ENCODE measurements around the gene CCS. TPM values are rescaled to one million over a fixed set of nuclear protein-coding genes. Genes with fewer than 3 reads are reported as not detected.
A peak's percentile ranks its signal among the peaks of the same experiment; 100 is the strongest.

Gene CCS
- total and polyA plus RNA-seq, 8 donors: 19.3 to 131 (median 59.1) TPM

GRCh38 chr11:66546368-66546965 lies 46.5 kb upstream of the CCS start, which contains the start of gene ACTN3:
TSS of gene ACTN3 (plus strand) at chr11:66546903. CDS start at chr11:66546938, 35 bp downstream.
- Histone ChIP-seq H3K27me3 (peaks cover 0 to 4% (median 0%) of the 10 kb centered on the region in 3 donors), H3K4me1 (peaks cover 17 to 47% (median 37%) of the 10 kb centered on the region in 4 donors), H3K36me3 (peaks cover 6 to 21% (median 19%) of the 10 kb centered on the region in 4 donors), H3K4me3 (peak within 1 kb of the TSS; percentile 68 to 97 (median 80)), H3K27ac (peak within 1 kb of the TSS; percentile 77 to 93 (median 81)), H3K9me3 (no peaks in the 10 kb centered on the region)
- intact Hi-C loops (cut with DNase I; ENCODE audit: low total_unique reads): no loop called here
- peak in 1 of 2 donors; percentile 60 for DNase-seq
- TF ChIP-seq POLR2AphosphoS5 (IDR thresholded peaks at IDR 0.05): no peak
- TF ChIP-seq CTCF (IDR thresholded peaks at IDR 0.05): no peak
- no peak for TF ChIP-seq EP300 (IDR thresholded peaks at IDR 0.05)
- TF ChIP-seq POLR2A (IDR thresholded peaks at IDR 0.05): no peak
- WGBS, 5 donors: 2 to 11% (median 4%) methylated on average over 31 to 37 of the region's 37 CpGs

- peaks cover 0 to 4% (median 0%) of the 10 kb centered on the region in 3 donors for H3K27me3 ChIP-seq
- H3K36me3 ChIP-seq: peaks cover 0 to 15% (median 13%) of the 10 kb centered on the region in 4 donors
- H3K9me3 ChIP-seq: no peaks in the 10 kb centered on the region
- intact Hi-C loops (cut with DNase I; ENCODE audit: low total_unique reads): no loop called here
- DNase-seq: peak in 1 of 2 donors; percentile 27
- H3K4me1 ChIP-seq: peaks cover 17 to 46% (median 37%) of the 10 kb centered on the region in 4 donors
- 20 to 34% (median 25%) methylated on average over 16 to 18 of the region's 18 CpGs for WGBS, 5 donors
- peak overlapping the region in 3 of 5 donors; percentile 77 to 93 (median 81) for H3K27ac ChIP-seq
- H3K4me3 ChIP-seq: peak overlapping the region; percentile 68 to 97 (median 80)
- TF ChIP-seq POLR2A (IDR thresholded peaks at IDR 0.05) (no peak), EP300 (IDR thresholded peaks at IDR 0.05) (no peak), CTCF (IDR thresholded peaks at IDR 0.05) (no peak), POLR2AphosphoS5 (IDR thresholded peaks at IDR 0.05) (no peak)
These were observed 45.9 kb upstream of the CCS start for GRCh38 chr11:66546966-66547661.

- TF ChIP-seq POLR2AphosphoS5 (IDR thresholded peaks at IDR 0.05): no peak
- TF ChIP-seq EP300 (IDR thresholded peaks at IDR 0.05): no peak
- TF ChIP-seq POLR2A (IDR thresholded peaks at IDR 0.05): no peak
- TF ChIP-seq CTCF (IDR thresholded peaks at IDR 0.05): no peak
- Histone ChIP-seq H3K4me1 (peaks cover 17 to 40% (median 37%) of the 10 kb centered on the region in 4 donors), H3K9me3 (no peaks in the 10 kb centered on the region), H3K36me3 (peaks cover 0 to 10% (median 8%) of the 10 kb centered on the region in 4 donors), H3K27me3 (peaks cover 0 to 4% (median 0%) of the 10 kb centered on the region in 3 donors), H3K4me3 (no peak overlapping the region), H3K27ac (no peak overlapping the region)
- 27 to 50% (median 39%) methylated on average over 3 to 5 of the region's 5 CpGs for WGBS, 5 donors
- no peak for DNase-seq
- intact Hi-C loops (cut with DNase I; ENCODE audit: low total_unique reads): no loop called here
These were observed 45.3 kb upstream of the CCS start for GRCh38 chr11:66547662-66548009.

GRCh38 chr11:66548041-66548440 lies 44.9 kb upstream of the CCS start:
- no peaks in the 10 kb centered on the region for H3K9me3 ChIP-seq
- 40 to 55% (median 51%) methylated on average over 11 of the region's 11 CpGs for WGBS, 5 donors
- no peak overlapping the region for H3K27ac ChIP-seq
- peaks cover 0 to 4% (median 0%) of the 10 kb centered on the region in 3 donors for H3K27me3 ChIP-seq
- intact Hi-C loops (cut with DNase I; ENCODE audit: low total_unique reads): no loop called here
- H3K4me1 ChIP-seq: peaks cover 17 to 38% (median 37%) of the 10 kb centered on the region in 4 donors
- no peak overlapping the region for H3K4me3 ChIP-seq
- H3K36me3 ChIP-seq: peaks cover 0 to 6% (median 4%) of the 10 kb centered on the region in 4 donors
- DNase-seq: no peak
- TF ChIP-seq EP300 (IDR thresholded peaks at IDR 0.05) (no peak), CTCF (IDR thresholded peaks at IDR 0.05) (no peak), POLR2A (IDR thresholded peaks at IDR 0.05) (no peak), POLR2AphosphoS5 (IDR thresholded peaks at IDR 0.05) (no peak)
